HepG2 (cell line): ENCODE results near the gene ZNF846. TPM values are rescaled to one million over a fixed set of nuclear protein-coding genes. Genes with fewer than 3 reads are reported as not detected.

Experiments used
- AGO1 ChIP-seq: fragments of 200-400 bp; formaldehyde crosslinking; IDR thresholded peaks from 2 replicates; pipeline ENCODE4 v1.6.1; 2017; ENCODE audit warnings: mild to moderate bottlenecking, low read depth, low read length, moderate library complexity; ENCODE audit not compliant: poor library complexity, severe bottlenecking
- DMAP1 ChIP-seq: IDR thresholded peaks from 2 replicates; pipeline ENCODE4 v1.6.1; 2016
- E2F1 ChIP-seq: sonication (generic); formaldehyde crosslinking; IDR thresholded peaks from 2 replicates; pipeline ENCODE4 v1.5.0; 2020; ENCODE audit warnings: missing genetic modification reagents
- E2F5 ChIP-seq: sonication (generic); formaldehyde crosslinking; conservative IDR thresholded peaks from 2 replicates; pipeline ENCODE4 v1.4.0; 2020; ENCODE audit warnings: missing genetic modification reagents
- ELK4 ChIP-seq: sonication (generic); formaldehyde crosslinking; IDR thresholded peaks from 2 replicates; pipeline ENCODE4 v1.9.0; 2021; ENCODE audit warnings: missing genetic modification reagents, borderline replicate concordance
- GLI4 ChIP-seq: sonication (generic); formaldehyde crosslinking; IDR thresholded peaks from 2 replicates; pipeline ENCODE4 v1.5.1; 2020; ENCODE audit warnings: missing genetic modification reagents, mild to moderate bottlenecking, moderate library complexity, borderline replicate concordance
- IRF2 ChIP-seq: IDR thresholded peaks from 2 replicates; pipeline ENCODE4 v1.6.1; 2018; ENCODE audit warnings: missing genetic modification reagents, missing compliant biosample characterization
- LRRFIP1 ChIP-seq: sonication (generic); formaldehyde crosslinking; conservative IDR thresholded peaks from 2 replicates; pipeline ENCODE4 v1.4.0; 2020; ENCODE audit warnings: missing genetic modification reagents
- MIER2 ChIP-seq: IDR thresholded peaks from 2 replicates; pipeline ENCODE4 v1.6.1; 2016; ENCODE audit warnings: missing biosample characterization, missing genetic modification reagents
- MYPOP ChIP-seq: sonication (generic); formaldehyde crosslinking; IDR thresholded peaks from 2 replicates; pipeline ENCODE4 v1.8.1; 2023; ENCODE audit warnings: mild to moderate bottlenecking, moderate library complexity, missing genetic modification reagents
- PHF5A ChIP-seq: IDR thresholded peaks from one replicate; pipeline ENCODE4 v1.6.1; 2018; ENCODE audit warnings: low read depth, missing genetic modification reagents; ENCODE audit not compliant: unreplicated experiment
- PHF8 ChIP-seq: sonication (generic); formaldehyde crosslinking; IDR thresholded peaks from 2 replicates; pipeline ENCODE4 v1.5.0; 2020; ENCODE audit warnings: missing genetic modification reagents
- TARDBP ChIP-seq: sonication (generic); formaldehyde crosslinking; IDR thresholded peaks from 2 replicates; pipeline ENCODE4 v1.8.0; 2022; ENCODE audit warnings: mild to moderate bottlenecking, missing genetic modification reagents
- ZFP36 ChIP-seq: fragments of 150-350 bp; IDR thresholded peaks from 2 replicates; pipeline ENCODE4 v1.6.1; 2018; ENCODE audit warnings: borderline replicate concordance, low read length, low read depth; ENCODE audit not compliant: partially characterized antibody
- ZNF12 ChIP-seq: sonication (generic); formaldehyde crosslinking; IDR thresholded peaks from 2 replicates; pipeline ENCODE4 v1.5.0; 2020; ENCODE audit warnings: missing genetic modification reagents
- ZNF770 ChIP-seq: sonication (generic); formaldehyde crosslinking; IDR thresholded peaks from 2 replicates; pipeline ENCODE4 v1.5.0; 2020; ENCODE audit warnings: mild to moderate bottlenecking, missing genetic modification reagents
- polyA plus RNA-seq, 8 experiments: library from polyadenylated mRNA; depleted of rRNA in 3 of 8; stranded (reverse) in 7 of 8; unstranded in 1 of 8; fragments of >200 nt; fragmentation: Illumina TruSeq in 4 of 8; extraction: Trizol in 4 of 8; gene quantifications; 2 replicates each; pipeline versions ENCODE4 v1.2.1 to v1.2.3, GENCODE V29; 2011 to 2016; ENCODE audit warnings: low read depth in 4 of 8, missing spikeins in 1 of 8, mixed read lengths in 1 of 8; ENCODE audit not compliant: insufficient read depth in 1 of 8
- total RNA-seq, 5 experiments: library from RNA; depleted of rRNA; stranded (reverse); fragments of >200 nt; fragmentation: Illumina TruSeq; extraction: Trizol; gene quantifications; 2 replicates each; pipeline ENCODE4 v1.2.3, GENCODE V29; 2016; ENCODE audit warnings: low read depth in 1 of 5

The ZNF846 gene
- total and polyA plus RNA-seq, 2 of the 13 experiments (the other 11 are each of a cell fraction or from before 2014, with no cell fraction given): 4.8 to 5.4 TPM

- peak; percentile 60; the same call in 1 of the 2 replicates for TF ChIP-seq ZNF12
- 0 out of 2 replicates have a peak, but pooled peaks have one; percentile 35 for TF ChIP-seq E2F5 (CRISPR knock-in tag)
- peak; percentile 88 for TF ChIP-seq PHF8 (CRISPR knock-in tag)
- no peak for TF ChIP-seq GLI4 (CRISPR knock-in tag)
- TF ChIP-seq LRRFIP1 (CRISPR knock-in tag): no peak
- TF ChIP-seq ZNF770 (CRISPR knock-in tag): peak; percentile 87
- TF ChIP-seq PHF5A (CRISPR knock-in tag): peak; percentile 90
- TF ChIP-seq ZFP36: no peak
- peak; percentile 80 for TF ChIP-seq MIER2 (CRISPR knock-in tag)
- TF ChIP-seq E2F1 (CRISPR knock-in tag): peak; percentile 78
- peak; percentile 85 for TF ChIP-seq AGO1
- no peak for TF ChIP-seq ELK4
- peak; percentile 74; the same call in 1 of the 2 replicates for TF ChIP-seq TARDBP (CRISPR knock-in tag)
- peak; percentile 77; the same call in 1 of the 2 replicates for TF ChIP-seq DMAP1 (CRISPR knock-in tag)
- TF ChIP-seq MYPOP (CRISPR knock-in tag): peak; percentile 90
- peak; percentile 92 for TF ChIP-seq IRF2 (CRISPR knock-in tag)
Measured at GRCh38 chr19:9768175-9769112, at the start of gene ZNF846 (continued).
